Epithelial cell of alveolus of lung (primary cell): Measurements from ENCODE around the gene EEF1B2. TPM values are rescaled to one million over a fixed set of nuclear protein-coding genes. Genes with fewer than 3 reads are reported as not detected.

ENCODE experiments used
- total RNA-seq: library from RNA; depleted of rRNA; stranded (reverse); fragments of >200 nt; gene quantifications from 2 replicates; pipeline ENCODE4 v1.2.1, GENCODE V29; 2015

Gene EEF1B2
- total RNA-seq = 462 and 579 TPM in 2 replicates

DNA sequence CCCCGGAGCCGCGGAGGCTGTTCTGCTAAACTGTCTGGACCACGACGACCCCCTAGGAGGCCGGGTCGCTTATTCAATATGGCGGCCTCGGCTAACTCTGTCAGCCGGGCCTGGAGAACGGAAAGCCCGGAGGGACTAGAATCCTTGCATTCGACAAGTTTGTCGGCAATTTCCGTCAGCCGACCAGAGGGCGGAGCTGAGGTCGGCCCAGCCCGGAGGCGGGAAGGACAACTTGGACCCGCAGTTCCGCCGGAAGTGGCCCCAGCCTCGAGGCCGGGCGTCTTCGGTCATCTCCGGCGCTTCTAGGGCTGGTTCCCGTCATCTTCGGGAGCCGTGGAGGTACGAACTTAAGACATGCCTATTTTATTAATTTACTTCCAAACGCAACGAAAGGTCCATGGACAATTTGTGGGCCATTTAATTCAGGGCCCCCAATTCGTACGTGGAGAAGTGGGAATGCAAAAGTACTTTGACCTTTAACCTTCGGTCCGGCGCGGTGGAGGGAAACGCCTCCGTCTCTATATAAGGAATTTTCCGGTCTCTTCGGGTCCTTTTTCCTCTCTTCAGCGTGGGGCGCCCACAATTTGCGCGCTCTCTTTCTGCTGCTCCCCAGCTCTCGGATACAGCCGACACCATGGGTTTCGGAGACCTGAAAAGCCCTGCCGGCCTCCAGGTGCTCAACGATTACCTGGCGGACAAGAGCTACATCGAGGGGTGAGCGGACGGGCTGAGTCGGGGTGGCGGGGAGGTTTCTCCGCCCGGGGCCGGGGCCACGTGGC, at the start of gene EEF1B2, which contains the start of gene NDUFS1:
EEF1B2 (plus strand) TSS at position 550 of the 779 bp plus-strand sequence; CDS start at position 635, 85 bp downstream.
NDUFS1 (minus strand) TSS at position 99 of the 779 bp plus-strand sequence. CDS start 5,766 bp downstream, outside the sequence.

Other genes with a start within 250 kb of the EEF1B2 start
- gene INO80D, start 73.7 kb upstream of the EEF1B2 start, total RNA-seq = 4.4 and 5.2 TPM in 2 replicates
- 41.3 and 89.9 TPM in 2 replicates for gene NDUFS1, start 451 bp upstream of the EEF1B2 start, total RNA-seq
- 5.7 and 7.3 TPM in 2 replicates for gene ZDBF2, start 114.8 kb downstream of the EEF1B2 start, total RNA-seq